NT2/D1 (cell line): ENCODE results near the gene MLH3.
A peak's percentile ranks its signal among the peaks of the same experiment; 100 is the strongest.

Experiments
- DNase-seq: peaks from one replicate; pipeline ENCODE4 v3.0.0-alpha.2; 2011; ENCODE audit warnings: low read depth, low spot score
- H3K27me3 ChIP-seq: 2 replicates; pipeline ENCODE4 v1.6.0; 2011; ENCODE audit warnings: mild to moderate bottlenecking; ENCODE audit not compliant: insufficient read length, insufficient read depth
- H3K36me3 ChIP-seq: 2 replicates; pipeline ENCODE4 v1.6.1; 2011; ENCODE audit warnings: mild to moderate bottlenecking, low read length, mixed read lengths; ENCODE audit not compliant: insufficient read depth, insufficient read length
- H3K4me1 ChIP-seq: 2 replicates; pipeline ENCODE4 v1.5.1; 2011; ENCODE audit not compliant: insufficient read depth, insufficient read length
- H3K4me3 ChIP-seq: 2 replicates; pipeline ENCODE4 v1.5.1; 2011; ENCODE audit warnings: low read depth; ENCODE audit not compliant: insufficient read length
- H3K9ac ChIP-seq: 2 replicates; pipeline ENCODE4 v1.6.0; 2011; ENCODE audit warnings: low read depth; ENCODE audit not compliant: insufficient read length
- H3K9me3 ChIP-seq: 2 replicates; pipeline ENCODE4 v1.5.1; 2011; ENCODE audit warnings: mild to moderate bottlenecking, low read length; ENCODE audit not compliant: insufficient read depth
- SUZ12 ChIP-seq: IDR thresholded peaks from 2 replicates; pipeline ENCODE4 v1.6.1; 2011; ENCODE audit not compliant: insufficient read length, insufficient read depth; ENCODE audit errors: extremely low read depth
- YY1 ChIP-seq: IDR thresholded peaks from 2 replicates; pipeline ENCODE4 v1.6.1; 2011; ENCODE audit not compliant: insufficient read length, insufficient read depth
- ZNF274 ChIP-seq: IDR thresholded peaks from 2 replicates; pipeline ENCODE4 v1.6.1; 2011; ENCODE audit warnings: mild to moderate bottlenecking, low read depth, low read length

Gene MLH3

GRCh38 chr14:74985028-74985310, 66.3 kb downstream of the MLH3 start:
- TF ChIP-seq ZNF274 (no peak), YY1 (no peak), SUZ12 (no peak)
- Histone ChIP-seq H3K36me3 (no peaks in the 10 kb centered on the region), H3K9ac (no peak overlapping the region), H3K4me1 (peaks cover 17% of the 10 kb centered on the region), H3K27me3 (no peaks in the 10 kb centered on the region), H3K4me3 (no peak overlapping the region), H3K9me3 (no peaks in the 10 kb centered on the region)
- DNase-seq: no peak

- TF ChIP-seq ZNF274 (no peak), YY1 (no peak), SUZ12 (no peak)
- no peaks in the 10 kb centered on the region for H3K9me3 ChIP-seq
- H3K4me1 ChIP-seq: peaks cover 21% of the 10 kb centered on the region
- no peaks in the 10 kb centered on the region for H3K27me3 ChIP-seq
- no peak overlapping the region for H3K9ac ChIP-seq
- H3K4me3 ChIP-seq: no peak overlapping the region
- no peaks in the 10 kb centered on the region for H3K36me3 ChIP-seq
- DNase-seq: no peak
Measured at GRCh38 chr14:74984236-74985027, 66.8 kb downstream of the MLH3 start.

GRCh38 chr14:74983343-74983742, 67.9 kb downstream of the MLH3 start:
- Histone ChIP-seq H3K4me3 (no peak overlapping the region), H3K4me1 (peaks cover 23% of the 10 kb centered on the region)

GRCh38 chr14:74982661-74983060, 68.6 kb downstream of the MLH3 start:
- TF ChIP-seq YY1: no peak
- TF ChIP-seq SUZ12: no peak
- TF ChIP-seq ZNF274: no peak
- Histone ChIP-seq H3K4me1 (peaks cover 27% of the 10 kb centered on the region), H3K9me3 (no peaks in the 10 kb centered on the region), H3K9ac (no peak overlapping the region), H3K4me3 (no peak overlapping the region), H3K27me3 (no peaks in the 10 kb centered on the region), H3K36me3 (no peaks in the 10 kb centered on the region)
- no peak for DNase-seq

More at GRCh38 chr14:74983343-74983742, 67.9 kb downstream of the MLH3 start:
- no peak for DNase-seq
- H3K36me3 ChIP-seq: no peaks in the 10 kb centered on the region
- H3K9me3 ChIP-seq: no peaks in the 10 kb centered on the region
- H3K9ac ChIP-seq: no peak overlapping the region
- TF ChIP-seq SUZ12: no peak
- no peak for TF ChIP-seq ZNF274
- no peak for TF ChIP-seq YY1
- H3K27me3 ChIP-seq: no peaks in the 10 kb centered on the region

- Histone ChIP-seq H3K36me3 (no peaks in the 10 kb centered on the region), H3K9me3 (no peaks in the 10 kb centered on the region), H3K4me3 (no peak overlapping the region), H3K4me1 (peaks cover 29% of the 10 kb centered on the region), H3K9ac (no peak overlapping the region), H3K27me3 (peaks cover 4% of the 10 kb centered on the region)
- no peak for DNase-seq
- TF ChIP-seq SUZ12 (no peak), ZNF274 (no peak), YY1 (no peak)
Measured at GRCh38 chr14:74981833-74982232, 69.4 kb downstream of the MLH3 start.

- Histone ChIP-seq H3K4me1 (peaks cover 29% of the 10 kb centered on the region), H3K4me3 (no peak overlapping the region), H3K36me3 (no peaks in the 10 kb centered on the region), H3K9me3 (no peaks in the 10 kb centered on the region), H3K27me3 (peaks cover 8% of the 10 kb centered on the region), H3K9ac (no peak overlapping the region)
- no peak for DNase-seq
- TF ChIP-seq SUZ12: no peak
- no peak for TF ChIP-seq YY1
- no peak for TF ChIP-seq ZNF274
Measured at GRCh38 chr14:74981462-74981782, 69.8 kb downstream of the MLH3 start.

GRCh38 chr14:74980731-74981461, 70.4 kb downstream of the MLH3 start:
- H3K9ac ChIP-seq: peak overlapping the region; percentile 50
- no peak overlapping the region for H3K4me3 ChIP-seq
- peaks cover 29% of the 10 kb centered on the region for H3K4me1 ChIP-seq
- peaks cover 9% of the 10 kb centered on the region for H3K27me3 ChIP-seq
- no peaks in the 10 kb centered on the region for H3K9me3 ChIP-seq
- TF ChIP-seq ZNF274 (no peak), YY1 (no peak), SUZ12 (no peak)
- no peak for DNase-seq
- no peaks in the 10 kb centered on the region for H3K36me3 ChIP-seq

GRCh38 chr14:74980398-74980730, 70.9 kb downstream of the MLH3 start:
- Histone ChIP-seq H3K4me1 (peaks cover 29% of the 10 kb centered on the region), H3K9ac (peak overlapping the region; percentile 21), H3K4me3 (no peak overlapping the region), H3K27me3 (peaks cover 14% of the 10 kb centered on the region), H3K9me3 (no peaks in the 10 kb centered on the region), H3K36me3 (no peaks in the 10 kb centered on the region)
- TF ChIP-seq ZNF274: no peak
- no peak for TF ChIP-seq YY1
- TF ChIP-seq SUZ12: no peak
- DNase-seq: no peak
